Gastroesophageal sphincter (tissue), 4 donors: ENCODE measurements around the gene TUBB2A. TPM values are rescaled to one million over a fixed set of nuclear protein-coding genes. Genes with fewer than 3 reads are reported as not detected.

Experiments
- ATAC-seq: fragments of 150-250 bp; one replicate; pipeline ENCODE4 v1.9.1; 2016; ENCODE audit warnings: mild to moderate bottlenecking, moderate library complexity
- H3K27ac ChIP-seq, 4 donors: fragments of 200-600 bp; sonication (generic) in 3 of 4; 1 replicate in 3 of 4; 2 replicates in 1 of 4; pipeline ENCODE4 v1.5.1; 2016 to 2019
- H3K27me3 ChIP-seq: fragments of 200-600 bp; sonication (generic); one replicate; pipeline ENCODE4 v1.5.1; 2019
- H3K36me3 ChIP-seq, 2 donors: fragments of 200-600 bp; sonication (generic); one replicate each; pipeline ENCODE4 v1.5.1; 2019; ENCODE audit warnings: control low read depth in 1 of 2
- H3K4me1 ChIP-seq, 3 donors: fragments of 200-600 bp; sonication (generic); 1 replicate in 2 of 3; 2 replicates in 1 of 3; pipeline ENCODE4 v1.5.1; 2016 to 2019; ENCODE audit warnings: control low read depth in 2 of 3
- H3K4me3 ChIP-seq, 2 donors: fragments of 200-600 bp; sonication (generic); one replicate each; pipeline ENCODE4 v1.5.1; 2019; ENCODE audit warnings: mild to moderate bottlenecking in 1 of 2, moderate library complexity in 1 of 2
- H3K9me3 ChIP-seq, 3 donors: fragments of 200-600 bp; sonication (generic); one replicate each; pipeline ENCODE4 v1.5.1; 2017 to 2019; ENCODE audit warnings: control low read depth in 2 of 3
- CTCF ChIP-seq, 4 experiments: fragments of 200-600 bp in 2 of 4; fragments of 450-650 bp in 2 of 4; sonication (generic) in 1 of 4; IDR thresholded peaks; one replicate each; pipeline ENCODE4 v1.5.1; 2017 to 2019; ENCODE audit warnings: antibody characterized with exemption in 4 of 4, mild to moderate bottlenecking in 2 of 4, moderate library complexity in 2 of 4
- EP300 ChIP-seq: sonication (generic); formaldehyde crosslinking; IDR thresholded peaks from one replicate; pipeline ENCODE4 v1.6.1; 2017; ENCODE audit warnings: antibody characterized with exemption, mild to moderate bottlenecking
- POLR2A ChIP-seq, 2 donors: fragments of 450-650 bp; IDR thresholded peaks; one replicate each; pipeline ENCODE4 v1.6.1; 2017; ENCODE audit warnings: antibody characterized with exemption in 2 of 2, mild to moderate bottlenecking in 2 of 2, moderate library complexity in 1 of 2
- POLR2AphosphoS5 ChIP-seq: sonication (generic); formaldehyde crosslinking; IDR thresholded peaks from one replicate; pipeline ENCODE4 v1.6.1; 2017; ENCODE audit warnings: antibody characterized with exemption
- WGBS, 2 donors: methylation state at CpG; one replicate each; pipeline ENCODE4 v1.1.5; 2018; ENCODE audit warnings: low coverage in 1 of 2; 5-methylcytosine and 5-hydroxymethylcytosine counted together
- total RNA-seq, 4 donors: library from RNA; depleted of rRNA; stranded (reverse); fragments of >200 nt; gene quantifications; one replicate each; pipeline ENCODE4 v1.1.0, GENCODE V29; 2016

TUBB2A gene
- total RNA-seq, 4 donors from 2014 or later: 74.6 to 219 (median 119) TPM

GRCh38 chr6:3195695-3196497, 38.6 kb upstream of the TUBB2A start:
- no peaks in the 10 kb centered on the region for H3K9me3 ChIP-seq
- no peaks in the 10 kb centered on the region for H3K36me3 ChIP-seq
- no peak overlapping the region for H3K27ac ChIP-seq
- 75 to 81% methylated on average over 3 to 9 of the region's 16 CpGs for WGBS, 2 donors
- no peak for TF ChIP-seq POLR2A (IDR thresholded peaks at IDR 0.05)
- no peak for TF ChIP-seq POLR2AphosphoS5
- no peak for TF ChIP-seq EP300
- no peak for TF ChIP-seq CTCF (IDR thresholded peaks at IDR 0.05)
- H3K27me3 ChIP-seq: no peaks in the 10 kb centered on the region
- peak; percentile 13 for ATAC-seq
- no peak overlapping the region for H3K4me3 ChIP-seq
- peaks cover 0 to 15% (median 0%) of the 10 kb centered on the region in 3 donors for H3K4me1 ChIP-seq

DNA sequence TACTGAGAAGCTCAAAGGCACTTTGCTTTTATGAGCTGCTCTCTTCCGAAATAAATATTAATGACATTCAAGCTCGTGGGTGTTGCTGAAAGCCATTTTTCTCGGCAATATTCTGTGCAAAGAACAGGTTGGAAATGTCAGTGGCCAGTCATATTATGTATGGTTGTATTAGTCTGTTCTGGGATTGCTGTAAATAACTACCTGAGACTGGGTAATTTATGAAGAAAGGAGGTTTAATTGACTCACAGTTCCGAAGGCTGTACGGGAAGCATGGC, 38.0 kb upstream of the TUBB2A start:
- no peaks in the 10 kb centered on the region for H3K27me3 ChIP-seq
- no peaks in the 10 kb centered on the region for H3K36me3 ChIP-seq
- TF ChIP-seq POLR2A (IDR thresholded peaks at IDR 0.05): no peak
- TF ChIP-seq CTCF (IDR thresholded peaks at IDR 0.05): no peak
- no peak for TF ChIP-seq POLR2AphosphoS5
- TF ChIP-seq EP300: no peak
- peaks cover 0 to 15% (median 0%) of the 10 kb centered on the region in 3 donors for H3K4me1 ChIP-seq
- no peak for ATAC-seq
- H3K9me3 ChIP-seq: no peaks in the 10 kb centered on the region
- no peak overlapping the region for H3K4me3 ChIP-seq
- peak overlapping the region in 1 of 4 donors; percentile 29 for H3K27ac ChIP-seq
- 64% methylated on average over 5 of the region's 5 CpGs; no CpG with 5 or more reads in 1 of the 2 donors for WGBS, 2 donors

DNA sequence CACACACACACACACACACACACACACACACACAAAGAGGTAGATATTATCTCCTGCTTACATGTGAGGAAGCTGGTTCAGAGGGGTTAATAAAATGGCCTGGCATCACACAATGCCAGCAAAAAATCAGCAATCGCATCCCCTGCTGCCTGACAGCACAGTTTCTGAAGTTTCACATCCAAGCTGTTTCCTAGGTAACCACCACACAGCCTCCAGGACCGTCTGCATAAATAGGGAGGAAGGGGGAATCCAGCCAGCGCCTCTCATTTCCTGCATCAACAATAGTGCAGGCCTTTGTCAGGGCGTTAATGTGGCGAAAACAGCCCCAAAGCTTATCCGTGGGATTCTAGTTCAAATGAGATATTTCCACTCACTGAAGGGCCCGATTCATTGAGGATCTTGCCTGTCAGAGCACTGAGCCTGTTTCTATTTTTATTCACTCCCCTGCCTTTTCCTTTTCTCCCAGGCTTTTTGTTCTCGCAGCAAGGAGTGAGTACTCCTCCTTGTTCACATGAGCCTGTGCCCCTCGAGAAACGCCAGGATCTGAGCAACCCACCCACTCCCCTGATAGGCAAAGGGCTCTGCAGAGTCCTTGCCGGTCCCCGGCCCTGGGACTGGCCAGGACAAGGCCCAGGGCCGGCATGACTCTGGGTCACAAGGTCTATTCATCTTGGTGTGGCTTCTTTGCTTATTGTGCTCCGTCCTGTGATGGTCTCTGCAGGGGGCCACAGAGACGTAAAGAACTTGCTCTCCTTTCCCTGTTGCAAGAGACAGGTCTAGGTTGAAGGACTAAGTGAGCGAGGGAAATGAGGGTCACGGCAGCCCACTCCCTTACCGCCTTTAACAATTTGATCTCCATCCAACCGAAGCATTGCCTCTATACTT, 37.4 kb upstream of the TUBB2A start:
- Histone ChIP-seq H3K36me3 (no peaks in the 10 kb centered on the region), H3K4me1 (peaks cover 0 to 15% (median 0%) of the 10 kb centered on the region in 3 donors), H3K27me3 (no peaks in the 10 kb centered on the region), H3K4me3 (no peak overlapping the region), H3K27ac (peak overlapping the region in 3 of 4 donors; percentile 29 to 53 (median 37)), H3K9me3 (no peaks in the 10 kb centered on the region)
- WGBS, 2 donors: 39 to 51% methylated on average over 10 to 17 of the region's 19 CpGs
- peak; percentile 41 for ATAC-seq
- no peak for TF ChIP-seq POLR2AphosphoS5
- TF ChIP-seq EP300: no peak
- no peak for TF ChIP-seq CTCF (IDR thresholded peaks at IDR 0.05)
- TF ChIP-seq POLR2A (IDR thresholded peaks at IDR 0.05): no peak

GRCh38 chr6:3193102-3193849, 35.9 kb upstream of the TUBB2A start:
- Histone ChIP-seq H3K36me3 (no peaks in the 10 kb centered on the region), H3K9me3 (no peaks in the 10 kb centered on the region), H3K4me3 (no peak overlapping the region), H3K4me1 (peaks cover 0 to 15% (median 0%) of the 10 kb centered on the region in 3 donors), H3K27me3 (no peaks in the 10 kb centered on the region), H3K27ac (no peak overlapping the region)
- no peak for ATAC-seq
- 75 to 80% methylated on average over 9 to 13 of the region's 23 CpGs for WGBS, 2 donors
- TF ChIP-seq POLR2A (IDR thresholded peaks at IDR 0.05): no peak
- no peak for TF ChIP-seq POLR2AphosphoS5
- TF ChIP-seq EP300: no peak
- TF ChIP-seq CTCF (IDR thresholded peaks at IDR 0.05): no peak
